Measurements from ENCODE around the gene ADD3. TPM values are rescaled to one million over a fixed set of nuclear protein-coding genes. Genes with fewer than 3 reads are reported as not detected.

Gene ADD3
- total RNA-seq, 1 experiment from 2014 or later = 59.9 TPM

- Histone ChIP-seq H3K56ac (ENCODE audit: insufficient read length, low read depth, low read length) (no peak overlapping the region), H3K9me3 (ENCODE audit: control insufficient read depth, low read depth, low read length) (no peaks in the 10 kb centered on the region), H4K5ac (ENCODE audit: insufficient read length, low read depth, low read length) (no peak overlapping the region), H3K4me1 (ENCODE audit: insufficient read depth, low read length) (peaks cover 12% of the 10 kb centered on the region), H4K91ac (ENCODE audit: insufficient read length, low read depth, low read length) (no peak overlapping the region), H2BK15ac (ENCODE audit: low read depth, low read length) (no peak overlapping the region), H3K9ac (ENCODE audit: extremely low read depth, insufficient read length, low read length) (peak overlapping the region; percentile 51), H3K79me1 (ENCODE audit: insufficient read depth, low read depth, low read length, poor library complexity, severe bottlenecking) (peaks cover 2% of the 10 kb centered on the region), H3K18ac (ENCODE audit: insufficient read length, low read depth, low read length) (no peak overlapping the region), H3K27ac (ENCODE audit: insufficient read length, low read depth, low read length) (no peak overlapping the region), H4K8ac (replicated peaks; ENCODE audit: insufficient read length, low read depth, low read length) (no peak overlapping the region), H4K20me1 (ENCODE audit: control insufficient read depth, insufficient read depth, insufficient read length) (no peaks in the 10 kb centered on the region), H3T11ph (ENCODE audit: low read length) (no peak overlapping the region), H3K14ac (ENCODE audit: insufficient read depth, low read length) (peak overlapping the region; percentile 75; the same call in 1 of the 2 replicates), H2BK120ac (ENCODE audit: low read depth, low read length, poor library complexity, severe bottlenecking) (no peak overlapping the region), H2BK12ac (ENCODE audit: insufficient read length, low read depth, low read length) (no peak overlapping the region), H2BK5ac (ENCODE audit: insufficient read length, low read length) (no peak overlapping the region), H3K23ac (ENCODE audit: insufficient read length, low read depth, low read length) (no peak overlapping the region), H3K4me2 (ENCODE audit: insufficient read depth, insufficient read length, low read length) (peak overlapping the region; percentile 97), H2BK20ac (ENCODE audit: low read depth, low read length, poor library complexity, severe bottlenecking) (no peak overlapping the region), H3K79me2 (ENCODE audit: insufficient read depth, low read length) (peaks cover 14% of the 10 kb centered on the region; the same call in 1 of the 2 replicates), H3K27me3 (ENCODE audit: insufficient read depth, low read length) (no peaks in the 10 kb centered on the region), H2AK5ac (ENCODE audit: insufficient read length, low read length) (no peak overlapping the region), H3K4ac (ENCODE audit: low read depth, low read length) (no peak overlapping the region), H2AFZ (ENCODE audit: low read length) (peak overlapping the region; percentile 63), H3K23me2 (ENCODE audit: insufficient read length, low read depth, low read length, poor library complexity, severe bottlenecking) (peaks cover 16% of the 10 kb centered on the region)
- Mint-ChIP-seq H3K27ac (no peak overlapping the region), H3K36me3 (ENCODE audit: insufficient read depth in 1 of 3, low read depth in 3 of 3) (no peaks in the 10 kb centered on the region), H3K9me3 (no peaks in the 10 kb centered on the region), H3K4me3 (no peak overlapping the region), H3K4me1 (peaks cover 44% of the 10 kb centered on the region in 2 experiments), H3K27me3 (ENCODE audit: low read depth) (peaks cover 2% of the 10 kb centered on the region; the same call in 1 of the 2 replicates)
- no peak for TF ChIP-seq CTCF (conservative IDR thresholded peaks at IDR 0.05)
- no CpG with 5 or more reads among the region's 8 CpGs for WGBS (ENCODE audit: extremely low coverage, insufficient read length, low lambda C conversion rate)
- DNase-seq = peak; percentile 45
Measured at GRCh38 chr10:110005719-110006118, 2.1 kb upstream of the ADD3 start.

All from H9 (cell line).